Common myeloid progenitor, CD34-positive (primary cell): Measurements from ENCODE around the gene AEBP1.

Experiments
- CTCF ChIA-PET: fragments of 350-600 bp; sonication (Branson Sonifier 250); formaldehyde crosslinking; loops from one replicate; lab custom pipeline; 2021; ENCODE audit warnings: antibody characterized with exemption; lab: Charles Lee
- POLR2A ChIA-PET: fragments of 350-600 bp; sonication (Branson Sonifier 250); formaldehyde crosslinking; loops from one replicate; lab custom pipeline; 2021; ENCODE audit warnings: antibody characterized with exemption; lab: Charles Lee
- DNase-seq, 3 donors: peaks; one replicate each; pipeline versions ENCODE4 v3.0.0 to v3.0.0-alpha.2; 2013
- H3K27ac ChIP-seq, 2 experiments: 1 replicate in 1 of 2; 2 replicates in 1 of 2; pipeline ENCODE4 v1.7.0; 2013; ENCODE audit warnings: inconsistent platforms in 2 of 2, low read length in 2 of 2, mild to moderate bottlenecking in 2 of 2, low read depth in 1 of 2, moderate library complexity in 1 of 2; ENCODE audit not compliant: severe bottlenecking in 2 of 2, insufficient read depth in 1 of 2, poor library complexity in 1 of 2
- H3K27me3 ChIP-seq, 5 experiments: replicated peaks in 2 of 5; 1 replicate in 3 of 5; 2 replicates in 2 of 5; pipeline versions ENCODE4 v1.6.1 to v1.7.0; 2013; ENCODE audit warnings: low read length in 4 of 5, mild to moderate bottlenecking in 2 of 5, moderate library complexity in 2 of 5, inconsistent platforms in 1 of 5; ENCODE audit not compliant: insufficient read depth in 5 of 5, control insufficient read depth in 4 of 5
- H3K36me3 ChIP-seq, 4 experiments: 1 replicate in 2 of 4; 2 replicates in 2 of 4; pipeline versions ENCODE4 v1.6.1 to v1.7.0; 2013; ENCODE audit warnings: low read length in 3 of 4, control low read depth in 1 of 4, mild to moderate bottlenecking in 1 of 4; ENCODE audit not compliant: control insufficient read depth in 4 of 4, insufficient read depth in 4 of 4
- H3K4me1 ChIP-seq, 4 experiments: 1 replicate in 3 of 4; 2 replicates in 1 of 4; pipeline versions ENCODE4 v1.6.1 to v1.7.1; 2013; ENCODE audit warnings: low read length in 3 of 4, mild to moderate bottlenecking in 3 of 4, control low read depth in 1 of 4, inconsistent platforms in 1 of 4, moderate library complexity in 1 of 4; ENCODE audit not compliant: control insufficient read depth in 4 of 4, insufficient read depth in 4 of 4; ENCODE audit errors: control extremely low read depth in 1 of 4
- H3K4me3 ChIP-seq, 7 experiments: 1 replicate in 4 of 7; 2 replicates in 3 of 7; pipeline versions ENCODE4 v1.5.1 to v1.7.0; 2013; ENCODE audit warnings: mild to moderate bottlenecking in 7 of 7, low read length in 6 of 7, moderate library complexity in 6 of 7, inconsistent platforms in 2 of 7, low read depth in 2 of 7, control low read depth in 1 of 7; ENCODE audit not compliant: insufficient read depth in 4 of 7, control insufficient read depth in 1 of 7; ENCODE audit errors: extremely low read depth in 1 of 7
- H3K9me3 ChIP-seq, 5 experiments: 1 replicate in 4 of 5; 2 replicates in 1 of 5; pipeline versions ENCODE4 v1.6.1 to v1.7.1; 2013; ENCODE audit warnings: low read length in 4 of 5, mild to moderate bottlenecking in 2 of 5, inconsistent platforms in 1 of 5, low read depth in 1 of 5, moderate library complexity in 1 of 5; ENCODE audit not compliant: control insufficient read depth in 4 of 5, insufficient read depth in 2 of 5; ENCODE audit errors: control extremely low read depth in 1 of 5
- WGBS: methylation state at CpG from one replicate; pipeline ENCODE4 v1.1.5; 2013; ENCODE audit not compliant: insufficient coverage; 5-methylcytosine and 5-hydroxymethylcytosine counted together

AEBP1 gene

DNA sequence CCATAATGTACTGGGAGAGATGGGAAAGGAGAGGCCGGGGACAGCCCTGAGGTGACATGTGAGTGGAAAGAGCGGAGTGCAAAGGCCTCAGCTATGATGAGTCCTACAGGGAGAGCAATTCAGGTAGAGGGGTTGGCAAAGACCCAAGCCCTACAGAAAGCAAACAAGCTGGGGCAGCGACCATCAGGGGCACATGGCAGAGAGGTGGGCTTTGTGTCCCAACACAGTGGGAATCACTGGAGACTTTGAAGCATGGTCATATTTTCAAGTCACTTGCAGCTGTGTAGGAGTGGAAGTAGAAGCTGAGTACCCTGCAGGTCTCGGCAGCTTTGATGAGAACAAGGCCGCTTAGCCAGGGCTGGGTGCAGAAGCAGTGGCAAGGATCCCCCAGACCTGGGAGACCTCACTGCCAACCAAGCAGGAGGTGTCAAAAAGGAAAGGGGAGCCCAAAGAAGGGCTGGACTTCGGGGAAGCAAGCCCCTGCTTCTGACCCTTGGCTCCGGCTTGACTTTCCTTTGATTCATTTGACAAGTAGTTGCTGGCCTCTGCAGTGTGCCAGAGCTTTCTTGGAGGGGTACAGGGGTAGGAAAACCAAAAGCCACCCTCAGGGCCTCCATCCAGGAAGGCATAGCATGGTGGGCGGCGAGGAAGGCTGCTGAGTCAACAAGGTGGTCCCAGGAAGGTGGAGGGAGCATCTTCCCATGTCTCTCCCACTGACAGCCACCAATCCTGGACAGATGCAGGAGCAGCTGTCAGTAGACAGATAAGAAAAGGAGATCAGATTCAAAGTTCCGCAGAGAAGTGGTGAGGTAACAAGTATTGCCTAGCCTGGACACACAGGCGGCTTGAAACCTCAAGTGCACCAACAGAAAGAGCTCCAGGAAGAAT, 36.8 kb upstream of the AEBP1 start:
- H3K27me3 ChIP-seq, result peaks cover 0 to 13% (median 8%) of the 10 kb centered on the region in 5 experiments
- no peaks in the 10 kb centered on the region for H3K9me3 ChIP-seq
- H3K27ac ChIP-seq, result no peak overlapping the region
- H3K4me3 ChIP-seq, result no peak overlapping the region
- POLR2A ChIA-PET, result no interaction called here
- peaks cover 0 to 9% (median 4%) of the 10 kb centered on the region in 4 experiments for H3K36me3 ChIP-seq
- peaks cover 0 to 18% (median 11%) of the 10 kb centered on the region in 4 experiments for H3K4me1 ChIP-seq
- no peak for DNase-seq
- CTCF ChIA-PET, result interaction anchor here (0.7 to 1.5 kb wide), 3 partner anchors 8 to 19 kb away, joined by 3 to 5 read pairs (median 4); no protein-coding TSS in a partner anchor
- WGBS, result 98% methylated on average over 10 of the region's 11 CpGs

DNA sequence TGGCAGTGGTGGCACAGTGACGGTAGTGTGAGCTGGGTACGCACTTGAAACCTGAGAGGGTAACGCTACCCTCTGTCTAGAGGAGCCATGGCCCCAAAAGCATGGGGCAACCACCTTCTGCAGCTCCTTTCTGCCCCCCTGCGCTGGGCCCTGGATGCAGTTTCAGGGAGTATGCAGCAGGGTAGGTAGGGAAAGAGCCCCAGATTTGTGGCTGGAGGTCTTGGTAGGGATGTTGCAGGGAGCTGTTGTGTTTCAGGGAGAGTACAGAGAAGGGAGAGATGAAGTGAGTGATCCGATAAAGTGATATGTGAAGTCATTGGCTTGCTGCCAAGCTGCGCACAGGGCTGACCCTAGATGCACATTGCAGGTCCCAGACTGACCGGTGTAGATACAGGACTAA, 36.1 kb upstream of the AEBP1 start:
- POLR2A ChIA-PET, result no interaction called here
- no peak overlapping the region for H3K4me3 ChIP-seq
- DNase-seq, result no peak
- peaks cover 0 to 22% (median 14%) of the 10 kb centered on the region in 4 experiments for H3K4me1 ChIP-seq
- no peaks in the 10 kb centered on the region for H3K9me3 ChIP-seq
- no peak overlapping the region for H3K27ac ChIP-seq
- H3K36me3 ChIP-seq, result peaks cover 0 to 12% (median 3%) of the 10 kb centered on the region in 4 experiments
- CTCF ChIA-PET, result interaction anchor here (0.8 to 1.5 kb wide), 3 partner anchors 11 to 20 kb away, joined by 3 to 5 read pairs (median 4); no protein-coding TSS in a partner anchor
- H3K27me3 ChIP-seq, result peaks cover 0 to 13% (median 8%) of the 10 kb centered on the region in 5 experiments
- WGBS, result 96% methylated on average over 6 of the region's 7 CpGs

DNA sequence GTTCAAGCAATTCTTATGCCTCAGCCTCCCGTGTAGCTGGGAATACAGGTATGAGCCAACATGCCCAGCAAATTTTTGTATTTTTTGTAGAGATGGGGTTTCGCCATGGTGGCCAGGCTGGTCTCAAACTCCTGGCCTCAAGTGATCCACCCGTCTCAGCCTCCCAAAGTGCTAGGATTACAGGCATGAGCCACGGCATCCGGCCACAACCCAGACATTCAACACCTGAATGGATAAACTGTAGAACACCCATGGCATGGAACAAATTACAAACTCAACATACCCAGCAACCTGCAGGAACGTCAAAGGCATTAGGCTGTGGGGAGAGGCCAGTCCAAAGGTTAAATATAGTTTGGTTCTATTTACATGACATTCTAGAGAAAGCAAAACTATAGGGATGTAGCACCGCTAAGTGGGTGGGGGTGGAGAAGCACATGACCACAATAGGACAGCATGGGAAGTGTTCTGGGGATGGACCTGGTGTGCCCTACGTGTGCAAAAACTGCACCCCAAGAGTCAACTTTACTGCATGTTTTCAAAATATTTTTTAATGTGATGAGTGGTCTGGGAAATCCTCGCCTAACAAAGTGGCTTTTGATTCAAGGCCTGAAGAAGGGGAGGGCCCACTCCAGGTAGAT, 32.3 kb upstream of the AEBP1 start:
- Histone ChIP-seq H3K9me3 (no peaks in the 10 kb centered on the region), H3K27me3 (no peaks in the 10 kb centered on the region), H3K4me3 (no peak overlapping the region), H3K36me3 (peaks cover 5 to 44% (median 20%) of the 10 kb centered on the region in 4 experiments), H3K4me1 (peaks cover 0 to 21% (median 18%) of the 10 kb centered on the region in 4 experiments), H3K27ac (peak overlapping the region in 1 of 2 experiments; percentile 17)
- DNase-seq, result no peak
- WGBS, result 100% methylated on average over 4 of the region's 9 CpGs
- ChIA-PET POLR2A (interaction anchor here (0.6 kb wide), 1 partner anchor 92 kb away, joined by 4 read pairs; no protein-coding TSS in a partner anchor), CTCF (interaction anchor here (0.8 to 1.7 kb wide), 8 partner anchors 8 to 124 kb away, joined by 3 to 7 read pairs (median 5); partner anchors contain the start of gene DBNL)

DNA sequence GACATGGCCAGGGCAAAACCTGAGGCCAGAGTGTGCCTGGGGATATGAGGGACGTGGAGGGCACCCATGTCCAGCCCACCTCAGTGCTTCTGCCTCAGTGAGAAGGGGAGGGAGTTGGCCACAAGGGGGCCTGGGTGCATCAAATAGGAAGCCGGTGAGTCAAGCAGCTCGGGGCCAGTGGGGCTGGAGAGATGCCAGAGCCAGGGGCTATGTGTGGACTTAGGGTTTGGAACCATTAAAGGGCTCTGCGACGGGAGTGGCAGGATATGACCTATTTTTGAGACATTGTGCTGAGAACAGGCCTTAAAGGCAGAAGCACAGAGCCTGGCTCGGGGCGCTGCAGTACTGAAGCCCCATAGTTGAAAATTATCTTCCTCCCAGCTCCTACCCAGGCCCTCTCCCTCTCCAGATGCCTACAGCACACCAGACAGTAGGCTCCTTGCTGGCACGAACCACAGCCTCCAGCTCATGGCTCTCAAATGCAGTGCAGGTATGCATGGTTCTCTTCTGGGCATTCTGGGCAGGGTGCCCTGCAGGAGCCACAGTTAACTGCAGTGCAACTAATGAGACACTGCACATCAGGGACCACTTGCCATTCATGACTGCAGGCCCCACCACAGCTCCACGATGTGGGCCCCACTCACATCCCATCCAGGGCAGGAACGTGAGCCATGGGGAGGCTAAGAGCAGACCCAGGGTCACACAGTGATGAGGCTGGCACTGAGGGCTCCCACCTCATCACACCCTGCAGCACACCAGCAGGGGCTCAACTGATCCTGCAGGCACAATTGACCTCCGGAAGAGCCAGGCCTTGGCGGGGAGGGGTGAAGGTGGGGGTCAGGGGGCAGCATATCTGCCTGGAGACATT, 31.5 kb upstream of the AEBP1 start:
- peaks cover 5 to 51% (median 26%) of the 10 kb centered on the region in 4 experiments for H3K36me3 ChIP-seq
- H3K27me3 ChIP-seq, result no peaks in the 10 kb centered on the region
- no peak overlapping the region for H3K4me3 ChIP-seq
- 73% methylated on average over 8 of the region's 12 CpGs for WGBS
- peak overlapping the region in 1 of 2 experiments; percentile 90 for H3K27ac ChIP-seq
- H3K4me1 ChIP-seq, result peaks cover 0 to 21% (median 19%) of the 10 kb centered on the region in 4 experiments
- H3K9me3 ChIP-seq, result no peaks in the 10 kb centered on the region
- ChIA-PET POLR2A (interaction anchor here (0.6 kb wide), 1 partner anchor 91 kb away, joined by 4 read pairs; no protein-coding TSS in a partner anchor), CTCF (interaction anchor here (0.6 to 1.7 kb wide), 7 partner anchors 9 to 123 kb away, joined by 3 to 7 read pairs (median 5); partner anchors contain the start of gene DBNL)
- peak; percentile 57 to 66 (median 65) for DNase-seq

DNA sequence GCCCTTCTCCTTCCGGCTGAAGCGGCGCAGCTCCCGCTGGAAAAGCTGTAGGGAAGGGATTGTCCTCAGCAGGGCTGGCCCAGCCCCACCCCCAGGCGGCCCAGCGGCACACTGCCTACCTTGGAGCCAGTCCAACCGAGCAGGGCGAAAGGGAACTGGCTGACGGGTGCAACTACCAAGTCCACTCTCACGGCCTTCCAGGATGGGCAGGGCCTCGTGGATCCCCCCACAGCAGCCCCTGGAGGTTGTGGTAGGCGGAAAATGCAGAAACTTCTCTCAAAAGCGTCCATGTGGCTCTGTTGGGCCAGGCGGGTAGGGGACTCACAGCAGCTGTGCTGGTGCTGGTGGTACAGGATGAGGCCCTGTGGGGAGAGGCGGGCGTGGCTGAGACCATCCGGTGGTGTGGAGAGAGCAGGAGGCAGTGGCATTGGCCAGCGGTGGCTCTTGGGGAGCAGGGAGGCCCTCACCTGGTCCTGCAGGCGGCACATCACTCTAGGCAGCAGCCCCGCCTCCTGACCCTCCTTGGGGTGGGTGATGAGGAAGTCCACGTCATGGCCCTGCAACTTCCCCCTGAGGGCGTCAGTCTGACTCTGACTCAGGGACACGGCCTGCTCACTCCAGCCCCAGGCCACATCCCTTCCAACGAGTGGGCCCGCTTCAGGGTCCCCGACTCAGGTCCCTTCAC, 30.3 kb upstream of the AEBP1 start:
- Histone ChIP-seq H3K4me3 (peak overlapping the region in 3 of 7 experiments; percentile 39 to 68 (median 46)), H3K27ac (peak overlapping the region; percentile 75 to 90)

More for the DNA sequence above, 30.3 kb upstream of the AEBP1 start:
- Histone ChIP-seq H3K27me3 (no peaks in the 10 kb centered on the region), H3K9me3 (no peaks in the 10 kb centered on the region), H3K4me1 (peaks cover 0 to 23% (median 19%) of the 10 kb centered on the region in 4 experiments), H3K36me3 (peaks cover 5 to 63% (median 38%) of the 10 kb centered on the region in 4 experiments)
- ChIA-PET POLR2A (interaction anchor here (1.1 kb wide), 1 partner anchor 50 kb away, joined by 3 read pairs; no protein-coding TSS in a partner anchor), CTCF (interaction anchor here (0.5 to 1.7 kb wide), 3 partner anchors 12 to 31 kb away, joined by 3 to 5 read pairs (median 4); partner anchors contain the start of gene AEBP1)
- WGBS, result 45% methylated on average over 21 of the region's 26 CpGs
- DNase-seq, result peak; percentile 89 to 96 (median 96)
